ENCODE results near the gene EVL.

The EVL gene

DNA sequence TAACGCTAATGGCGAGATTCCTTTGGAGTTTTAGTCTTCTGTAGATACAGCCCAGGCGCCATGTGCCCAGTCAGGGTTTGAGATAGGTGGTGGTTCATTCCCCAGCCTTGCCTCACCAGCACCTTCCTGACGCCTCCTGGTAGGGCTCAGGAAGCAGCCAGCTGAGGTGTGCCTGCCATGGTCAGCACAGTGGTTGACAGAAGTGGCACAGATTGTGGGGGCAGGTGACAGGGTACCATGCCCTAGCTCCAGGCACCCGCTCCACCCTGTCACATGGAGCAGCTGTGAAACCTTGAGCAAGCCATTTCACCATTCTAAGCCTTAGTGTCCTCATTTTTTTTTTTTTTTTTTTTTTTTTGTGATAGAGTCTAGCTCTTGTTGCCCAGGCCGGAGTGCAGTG is 45.6 kb downstream of the EVL start:
- DNase-seq (ENCODE audit: low spot score), result no peak

DNA sequence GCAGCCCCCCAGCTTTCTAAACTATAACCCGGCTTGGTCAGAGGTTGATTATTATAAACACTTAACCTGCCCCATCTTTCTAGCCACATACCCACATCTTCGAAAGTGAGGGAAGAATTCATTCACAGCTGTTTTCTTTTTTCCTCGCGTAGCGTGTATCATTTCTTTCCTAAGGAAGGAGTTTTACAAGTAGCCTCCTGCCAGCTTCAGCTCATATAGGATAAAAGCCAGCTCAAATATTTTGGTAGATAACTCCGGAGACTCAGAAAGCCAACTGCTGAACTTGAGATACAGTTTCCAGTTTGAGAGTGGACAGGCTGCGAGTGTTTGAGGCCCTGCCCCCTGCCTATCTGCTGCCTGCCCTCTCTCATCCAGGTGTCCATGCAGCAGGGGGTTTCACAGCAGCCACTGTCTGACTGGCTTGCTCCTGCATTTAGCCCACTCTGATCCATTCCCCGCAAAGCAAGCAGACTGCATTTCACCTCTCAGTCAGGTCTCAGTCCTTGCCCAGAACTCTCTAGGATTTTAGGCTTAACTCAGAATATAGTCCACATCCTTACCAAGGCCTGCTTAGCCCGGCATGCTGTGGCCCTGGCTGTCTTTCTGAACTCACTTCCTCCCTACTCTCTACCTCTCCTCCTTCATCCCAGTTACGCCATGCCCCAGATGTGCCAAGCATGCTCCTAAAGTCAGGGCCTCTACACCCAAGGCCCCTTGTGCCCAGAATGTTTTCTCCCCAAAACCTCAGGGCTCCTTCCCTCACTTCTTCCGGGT is 46.9 kb downstream of the EVL start:
- DNase-seq (ENCODE audit: low spot score), result no peak

DNA sequence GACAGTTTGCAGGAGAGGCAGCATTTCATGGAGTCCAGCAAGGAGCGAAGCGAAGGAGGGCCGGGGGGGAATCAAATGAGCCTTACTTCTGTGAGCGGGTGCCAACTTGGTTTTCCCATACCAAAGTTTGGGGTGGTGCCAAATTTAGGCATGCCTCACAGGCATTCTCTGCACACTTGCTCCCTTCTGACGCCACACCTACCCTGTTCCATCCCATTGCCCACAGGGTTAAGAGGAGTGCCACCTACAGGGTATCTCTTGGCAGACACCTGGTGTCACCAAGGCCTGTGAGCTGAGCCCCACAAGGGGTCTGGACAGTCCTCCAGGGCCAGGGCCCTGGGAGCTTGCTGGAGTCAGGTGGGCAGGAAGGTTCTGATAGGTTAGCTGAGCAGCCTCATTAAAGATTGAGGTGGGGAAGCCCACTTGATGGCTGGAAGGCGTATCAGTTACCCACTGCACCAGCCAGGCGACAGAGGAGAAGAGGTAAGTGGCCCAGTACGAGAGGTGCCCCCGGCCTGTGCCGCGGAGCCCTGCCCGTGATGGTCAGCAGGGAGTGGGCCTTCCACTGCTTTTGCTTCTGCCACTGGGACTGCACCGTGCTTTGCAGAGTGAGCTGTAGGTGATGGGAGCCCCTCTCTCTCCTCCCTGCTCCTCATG is 49.0 kb downstream of the EVL start:
- DNase-seq (ENCODE audit: low spot score), result no peak

DNA sequence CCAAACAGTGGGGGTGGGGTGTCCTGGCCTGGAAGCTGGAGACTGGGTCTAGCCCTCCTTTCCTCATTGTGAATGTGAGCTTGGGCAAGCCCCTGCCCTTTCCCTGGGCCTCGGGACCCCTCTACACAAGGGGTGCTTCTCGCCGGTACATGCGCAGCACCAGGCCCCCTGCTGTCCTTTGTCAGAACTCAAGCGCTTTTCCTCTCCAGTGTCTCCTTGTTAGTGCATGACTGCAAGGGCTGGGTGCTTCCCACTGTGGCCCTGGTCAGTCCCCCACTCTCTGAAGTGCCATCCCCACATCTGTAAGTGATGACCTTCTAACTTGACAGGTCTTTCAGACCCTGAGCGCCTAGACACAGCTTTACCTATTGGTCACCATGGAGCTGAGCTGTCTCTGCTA is 50.0 kb downstream of the EVL start:
- no peak for DNase-seq (ENCODE audit: low spot score)

DNA sequence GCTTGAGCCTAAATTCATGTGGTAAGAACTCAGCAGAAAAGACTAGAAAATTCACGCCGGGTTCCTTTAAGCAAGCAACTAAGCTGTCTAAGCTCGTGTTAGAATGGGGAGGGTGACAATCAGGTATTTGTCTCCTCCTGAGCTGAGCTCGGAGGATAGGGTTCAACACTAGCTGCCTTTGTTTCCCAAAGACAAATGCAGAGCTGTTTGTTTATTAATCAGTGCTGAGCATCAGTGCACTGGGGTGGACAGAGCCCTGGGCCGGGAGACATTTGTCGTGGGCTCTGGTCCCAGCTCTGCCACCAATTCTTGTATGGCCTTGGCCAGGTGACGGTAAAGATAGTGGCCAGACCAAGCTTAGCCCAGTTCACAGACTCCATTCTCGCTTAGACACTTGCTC is 50.5 kb downstream of the EVL start:
- DNase-seq (ENCODE audit: low spot score), result no peak

DNA sequence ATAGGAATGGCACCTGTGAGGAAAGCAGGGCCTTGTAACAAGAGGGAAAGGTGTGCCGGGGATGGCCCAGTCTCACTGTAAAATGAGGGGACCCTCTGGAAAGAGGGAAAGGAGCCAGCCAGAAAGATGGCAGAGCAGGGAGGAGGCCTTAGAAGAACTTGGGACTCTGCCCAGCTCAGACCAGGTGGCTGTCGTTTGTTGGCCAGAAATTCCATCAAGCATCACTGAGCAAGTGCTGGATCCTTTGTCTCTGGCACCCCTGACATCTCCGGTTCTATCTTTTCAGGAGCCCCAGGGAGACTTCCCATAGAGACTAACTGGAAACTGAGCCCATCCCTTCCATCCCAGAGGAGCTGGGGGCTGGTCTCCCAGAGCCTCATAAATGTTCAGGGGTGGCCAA is 50.9 kb downstream of the EVL start:
- no peak for DNase-seq (ENCODE audit: low spot score)

DNA sequence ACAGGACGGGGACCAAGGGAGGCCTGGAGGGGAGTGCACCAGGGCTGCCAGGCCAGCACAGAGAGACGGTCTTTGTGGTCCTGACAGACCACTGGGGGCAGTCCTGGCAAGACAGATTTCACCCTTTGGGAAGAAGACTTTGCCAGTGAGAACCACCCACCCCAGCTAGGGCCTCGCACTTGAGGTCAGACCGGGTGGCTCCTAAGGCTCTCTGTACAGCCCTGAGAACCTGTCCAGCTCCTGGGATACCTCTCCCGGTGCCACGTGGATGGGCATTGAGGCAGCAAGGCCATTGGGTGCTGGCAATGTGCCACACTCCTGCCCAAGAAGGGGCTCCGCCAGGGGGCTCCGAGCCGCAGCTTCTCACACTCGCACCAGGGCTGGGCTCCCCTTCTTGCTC is 51.8 kb downstream of the EVL start:
- no peak for DNase-seq (ENCODE audit: low spot score)

DNA sequence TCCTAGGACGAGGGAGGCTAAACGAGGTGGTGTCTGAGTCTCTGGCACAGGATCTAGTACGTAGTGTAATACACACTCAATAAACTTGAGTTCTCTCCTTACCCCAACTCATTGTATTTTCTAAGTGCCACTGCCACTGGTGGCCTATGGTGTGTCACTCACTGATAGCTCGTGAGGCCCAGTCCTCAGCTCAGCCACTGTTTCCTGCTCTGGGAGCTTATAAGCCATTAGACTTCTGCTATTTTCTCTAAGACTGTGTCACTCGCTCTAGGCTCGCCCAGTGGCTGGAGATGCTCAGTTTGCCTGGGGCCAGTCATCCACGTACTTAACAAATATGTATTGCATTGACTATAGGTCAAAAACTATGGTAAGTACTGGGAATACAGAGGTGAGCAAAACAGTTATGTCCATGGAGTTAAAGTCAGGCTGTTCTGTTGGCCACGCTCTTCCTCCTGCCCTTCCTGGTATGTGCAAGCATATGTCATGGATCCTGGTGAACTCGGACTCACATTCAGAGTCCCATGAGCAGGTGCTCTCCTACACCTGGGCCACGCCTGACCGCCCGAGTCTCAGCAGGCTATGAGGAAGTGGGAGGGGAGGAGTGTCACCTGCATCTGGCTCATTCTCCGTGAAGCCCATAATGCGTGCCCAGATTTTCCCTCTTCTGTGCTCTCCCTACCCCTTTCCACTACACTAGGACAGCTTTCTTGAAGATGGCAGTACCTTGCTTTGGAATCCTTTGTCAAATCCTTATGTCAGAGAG is 52.6 kb downstream of the EVL start:
- no peak for DNase-seq (ENCODE audit: low spot score)

DNA sequence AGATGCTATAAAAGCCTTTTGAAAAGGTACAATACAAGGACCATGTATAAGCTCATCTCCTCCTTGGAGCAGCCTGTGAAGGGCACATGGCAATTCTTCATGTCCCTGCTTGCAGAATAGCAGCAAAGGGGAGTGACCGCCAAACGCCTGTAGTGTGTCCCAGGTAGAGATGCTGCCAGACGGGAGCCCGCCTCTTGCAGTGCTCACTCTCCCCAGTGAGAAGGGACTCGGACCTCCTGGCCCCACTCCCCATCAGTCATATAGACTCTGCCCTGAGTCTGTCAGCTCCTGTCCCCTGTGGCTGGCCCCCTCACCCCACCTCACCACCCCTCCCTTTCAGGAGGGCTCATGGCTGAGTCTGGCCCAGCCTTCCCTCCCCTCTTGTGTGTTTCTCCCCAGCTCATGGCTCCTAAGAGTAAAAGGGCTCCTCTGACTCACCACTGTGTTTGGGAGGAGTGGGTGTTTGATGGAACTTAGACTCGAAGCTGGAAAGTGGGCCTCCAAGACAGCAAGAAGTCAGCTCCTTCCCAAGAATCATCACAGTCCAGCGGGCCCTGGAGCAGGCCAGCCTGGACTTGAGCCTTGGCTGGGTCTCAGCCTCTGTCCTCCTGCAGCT is 53.3 kb downstream of the EVL start:
- DNase-seq (ENCODE audit: low spot score), result no peak

DNA sequence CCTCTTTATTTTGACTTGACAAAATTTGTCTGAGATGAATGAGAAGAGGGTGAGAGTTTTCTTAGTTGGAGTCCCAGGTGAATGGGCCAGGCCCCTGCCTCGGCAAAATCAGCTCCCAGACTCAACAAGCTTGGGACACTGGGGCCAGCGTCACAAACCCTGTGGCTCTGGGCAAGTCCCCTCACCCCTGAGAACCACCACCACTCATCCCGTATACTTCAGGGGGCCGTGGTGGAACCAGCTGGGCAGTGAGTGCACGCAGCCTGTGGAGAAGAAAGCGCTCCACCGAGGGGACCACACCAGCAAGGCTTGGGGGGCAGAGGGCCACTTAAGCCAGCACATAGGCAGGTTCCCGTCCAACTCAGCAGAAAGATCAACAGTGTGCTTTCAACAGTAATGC is 54.0 kb downstream of the EVL start:
- no peak for DNase-seq (ENCODE audit: low spot score)

DNA sequence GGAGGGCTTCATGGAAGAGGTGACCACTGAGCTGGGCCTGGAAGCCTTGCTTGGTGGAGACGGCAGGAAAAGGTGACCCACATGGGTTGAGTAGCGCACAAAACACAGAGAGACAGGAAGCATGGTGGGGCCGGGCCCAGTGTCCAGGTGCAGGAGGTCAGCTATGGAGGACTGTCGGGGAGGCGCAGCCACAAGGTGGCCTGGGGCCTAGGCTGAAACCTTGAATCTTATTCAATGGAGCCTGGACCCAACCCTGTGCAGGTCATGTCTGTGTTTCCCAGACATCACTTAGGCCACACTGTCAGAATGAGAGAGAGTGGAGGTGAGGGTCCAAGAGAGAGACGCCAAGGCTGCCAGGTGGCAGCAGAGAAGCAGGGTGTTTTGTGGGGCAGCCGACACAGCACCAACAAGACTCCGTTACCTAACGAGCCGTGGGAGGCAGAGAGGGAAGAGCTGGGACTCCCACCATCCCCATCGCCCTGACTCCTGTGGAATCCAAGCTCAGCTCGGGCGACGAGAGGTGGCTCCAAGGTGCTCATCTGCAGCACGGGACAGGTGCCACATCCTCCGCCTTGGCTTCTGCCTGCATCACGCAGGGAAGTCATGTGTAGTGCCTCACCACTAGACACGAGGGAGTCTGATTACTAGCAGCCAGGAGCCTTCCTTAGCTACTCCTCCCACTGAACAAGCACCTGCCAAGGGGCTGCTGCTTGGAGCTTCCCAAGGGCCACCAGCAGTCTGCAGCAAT is 55.5 kb downstream of the EVL start:
- DNase-seq (ENCODE audit: low spot score), result no peak

DNA sequence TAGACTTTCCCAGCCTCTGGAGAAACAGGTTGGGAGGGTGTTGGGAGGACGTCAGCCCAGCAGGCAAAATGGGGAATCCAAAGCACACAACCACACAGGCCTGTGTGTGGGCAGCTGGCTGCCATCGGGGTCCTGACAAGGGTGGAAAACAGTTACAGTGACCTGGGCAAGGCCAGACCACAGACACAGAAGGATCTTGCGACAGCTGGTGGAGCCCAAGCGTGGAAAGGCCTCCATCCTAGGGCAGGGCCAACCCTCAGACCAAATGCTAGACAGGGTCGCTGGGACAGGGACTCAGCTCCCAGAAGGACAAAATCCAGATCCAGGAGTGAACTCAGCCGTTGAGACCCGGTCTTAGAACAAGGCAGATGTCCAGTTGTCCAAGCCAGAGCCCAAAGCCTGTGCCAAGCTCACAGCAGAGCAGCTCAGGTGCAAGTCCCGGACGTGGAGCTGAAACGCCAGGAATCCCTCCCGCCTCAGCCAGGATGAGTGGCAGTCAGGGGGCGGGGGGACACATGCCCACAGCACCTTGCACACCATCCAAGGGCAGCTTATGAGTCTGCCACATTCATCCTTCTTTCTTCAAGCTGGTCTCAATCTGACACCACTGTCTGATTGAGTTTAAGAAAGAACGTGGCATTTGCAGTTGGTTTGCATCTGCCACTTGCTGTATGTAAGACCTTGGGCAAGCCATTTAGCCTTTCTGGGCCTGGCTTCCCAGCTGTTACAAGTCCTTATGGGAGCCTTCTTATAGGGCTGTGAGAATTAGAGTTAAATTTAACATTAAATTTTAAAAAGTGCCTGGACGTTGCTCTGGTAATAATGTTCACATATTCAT is 56.6 kb downstream of the EVL start:
- no peak for DNase-seq (ENCODE audit: low spot score)

DNA sequence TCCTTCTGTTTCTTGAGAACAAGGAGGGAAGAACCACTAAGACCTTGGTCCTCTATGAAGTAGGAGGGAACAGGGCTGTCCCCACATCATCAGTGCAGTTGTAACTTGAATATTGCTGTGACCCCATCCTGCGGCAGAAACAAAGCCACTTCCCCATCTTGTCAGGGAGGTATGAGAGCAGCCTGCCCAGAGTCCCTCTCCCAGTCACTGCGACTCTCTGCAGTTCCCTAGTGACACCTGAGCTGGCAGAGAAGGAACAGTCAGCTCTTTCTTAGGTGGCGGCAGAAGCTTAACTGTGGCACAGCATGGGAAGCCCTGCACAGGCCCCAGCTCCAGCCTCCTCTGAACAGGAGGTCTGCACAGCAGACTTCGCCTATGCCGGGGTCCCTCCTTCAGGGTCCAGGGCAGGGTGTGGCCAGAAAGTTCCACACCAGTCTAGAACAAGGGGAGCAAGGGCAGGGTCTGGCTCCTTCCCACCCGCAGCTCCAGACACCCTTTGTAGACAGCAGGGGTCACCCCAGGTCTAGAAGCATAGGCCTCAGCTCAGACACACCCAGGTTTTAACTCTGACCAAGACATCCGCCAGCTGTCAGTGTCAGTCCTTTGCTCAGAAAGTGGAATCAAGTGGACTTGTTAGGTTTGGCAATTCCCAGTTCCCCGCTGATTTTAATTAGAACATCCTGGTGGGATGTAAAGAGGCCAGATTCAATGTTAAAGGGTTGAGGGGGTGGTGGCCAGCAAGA is 57.4 kb downstream of the EVL start:
- no peak for DNase-seq (ENCODE audit: low spot score)

DNA sequence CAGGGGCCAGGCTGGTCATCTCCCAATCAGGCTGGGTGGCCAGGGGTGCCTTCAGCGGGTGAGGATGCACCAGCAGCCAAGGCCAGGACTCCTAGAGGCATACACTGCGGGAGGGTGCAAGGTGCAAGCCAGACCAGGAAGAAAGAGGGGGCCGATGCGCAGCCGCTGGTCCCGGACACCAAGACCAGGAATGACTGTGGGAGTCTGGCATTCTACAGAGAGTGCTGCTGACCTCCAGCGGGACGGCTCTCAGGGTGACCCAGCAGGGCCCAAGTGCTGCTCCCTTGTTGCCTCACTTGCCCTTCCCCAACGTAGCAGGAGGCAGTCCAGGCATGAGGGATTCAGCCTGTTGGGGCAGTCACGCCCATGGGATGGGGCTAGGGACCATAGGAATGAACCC is 58.4 kb downstream of the EVL start:
- no peak for DNase-seq (ENCODE audit: low spot score)

DNA sequence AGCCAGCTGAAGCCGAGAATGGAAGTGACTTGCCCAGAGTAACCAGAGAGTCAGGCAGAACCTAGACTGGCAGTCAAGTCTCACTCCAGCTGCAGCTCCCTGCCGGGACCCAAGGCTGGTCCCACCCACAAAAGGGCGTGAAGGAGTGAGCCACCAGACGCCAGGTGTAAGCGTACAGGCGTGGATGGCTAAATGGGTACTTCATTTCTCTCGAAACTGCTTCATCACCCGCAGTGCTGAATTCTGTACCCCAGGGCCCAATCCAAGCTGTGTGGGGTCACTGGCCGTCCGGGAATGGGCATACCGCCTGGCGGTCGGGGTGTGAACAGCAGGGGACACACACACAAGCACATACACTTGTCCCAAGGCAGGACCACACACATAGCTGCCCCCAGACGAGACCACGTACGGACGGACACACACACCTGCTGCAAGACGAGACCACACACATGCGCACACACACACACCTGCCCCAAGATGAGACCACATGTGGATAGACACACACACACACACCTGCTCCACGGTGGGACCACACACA is 59.4 kb downstream of the EVL start:
- no peak for DNase-seq (ENCODE audit: low spot score)

DNA sequence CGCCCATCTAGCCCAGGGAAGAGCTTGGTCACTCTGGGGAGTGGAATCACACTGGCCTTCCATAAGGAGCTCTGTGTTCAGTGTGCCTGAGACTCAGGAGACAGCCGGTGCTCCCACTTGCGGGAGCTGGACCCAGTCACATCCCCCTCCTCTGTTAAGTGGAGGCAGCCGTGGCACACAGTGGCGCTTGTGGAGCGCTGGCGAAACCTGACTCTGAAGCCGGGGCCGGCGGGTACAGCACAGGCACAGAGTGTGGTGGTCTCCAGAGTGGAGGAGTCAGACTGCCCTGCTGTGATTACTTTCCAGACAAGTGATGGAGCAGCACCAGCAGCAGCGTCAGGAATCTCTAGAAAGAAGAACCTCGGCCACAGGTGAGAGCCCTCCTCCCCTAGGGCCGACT is 61.2 kb downstream of the EVL start:
- no peak for DNase-seq (ENCODE audit: low spot score)

DNA sequence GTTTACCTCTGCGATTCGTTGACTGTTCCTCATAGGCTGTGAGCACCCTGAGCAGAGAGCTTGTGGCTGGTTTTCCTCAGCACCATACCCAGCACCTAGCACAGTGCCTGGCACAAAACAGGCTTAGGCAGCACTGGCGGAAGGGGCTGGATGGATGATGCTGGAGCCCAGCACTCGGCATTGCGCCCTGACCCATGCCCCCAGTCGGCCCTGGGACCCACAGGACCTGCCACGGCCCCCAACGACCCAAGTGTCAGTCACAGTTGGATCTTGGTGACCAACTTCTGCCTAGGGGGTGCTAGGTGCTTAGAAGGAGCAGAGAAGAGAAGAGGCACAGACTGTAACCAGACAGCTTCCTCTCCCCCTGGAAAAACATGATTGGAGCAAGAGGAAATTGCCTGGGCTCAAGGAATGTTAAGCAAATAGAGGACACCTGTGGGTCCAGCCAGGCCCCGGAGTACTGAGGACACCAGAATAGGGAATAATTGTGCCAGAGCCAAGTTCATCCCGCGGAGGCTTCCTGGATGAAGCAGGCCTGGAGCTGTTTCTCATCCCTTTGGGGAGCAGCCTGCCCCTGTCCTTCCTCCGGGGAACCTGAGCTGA is 62.7 kb downstream of the EVL start:
- no peak for DNase-seq (ENCODE audit: low spot score)

DNA sequence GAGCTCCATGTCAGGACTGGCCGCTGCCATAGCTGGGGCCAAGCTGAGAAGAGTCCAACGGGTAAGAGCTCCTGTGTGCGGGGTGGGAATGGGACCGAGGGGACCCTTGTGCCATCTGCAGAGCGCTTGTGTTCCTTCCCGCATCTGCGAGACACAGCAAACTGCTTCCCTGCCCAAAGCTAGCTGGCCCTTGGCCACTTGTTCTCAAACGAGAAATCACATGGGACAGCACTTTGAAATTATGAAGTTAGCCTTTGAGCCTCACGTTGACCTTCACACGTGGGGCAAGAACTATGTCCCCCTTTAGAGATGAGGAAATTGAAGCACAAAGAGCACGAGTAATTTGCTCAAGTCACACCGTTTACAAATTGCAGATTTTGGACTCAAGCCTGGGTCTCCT is 63.5 kb downstream of the EVL start:
- DNase-seq (ENCODE audit: low spot score), result no peak

DNA sequence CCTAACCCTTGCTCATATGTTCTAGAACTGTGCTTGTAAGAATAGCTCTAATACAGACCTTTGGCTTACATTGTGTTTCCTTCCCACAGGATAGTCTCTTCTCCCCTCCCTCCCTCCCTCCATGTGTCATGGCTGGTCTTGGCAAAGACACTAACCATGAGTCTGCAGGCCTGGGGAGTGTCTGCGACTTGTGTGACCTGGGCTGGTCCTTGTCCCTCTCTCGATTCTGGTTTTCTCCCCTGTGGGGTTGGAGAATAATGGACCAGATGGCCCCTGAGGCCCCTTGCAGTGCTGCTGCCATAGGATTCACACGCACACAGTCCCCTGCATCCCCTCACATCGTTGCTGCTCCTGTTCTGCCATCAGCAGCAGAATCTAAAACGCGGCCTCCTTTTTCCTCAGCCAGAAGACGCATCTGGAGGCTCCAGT is 64.0 kb downstream of the EVL start:
- no peak for DNase-seq (ENCODE audit: low spot score)

DNA sequence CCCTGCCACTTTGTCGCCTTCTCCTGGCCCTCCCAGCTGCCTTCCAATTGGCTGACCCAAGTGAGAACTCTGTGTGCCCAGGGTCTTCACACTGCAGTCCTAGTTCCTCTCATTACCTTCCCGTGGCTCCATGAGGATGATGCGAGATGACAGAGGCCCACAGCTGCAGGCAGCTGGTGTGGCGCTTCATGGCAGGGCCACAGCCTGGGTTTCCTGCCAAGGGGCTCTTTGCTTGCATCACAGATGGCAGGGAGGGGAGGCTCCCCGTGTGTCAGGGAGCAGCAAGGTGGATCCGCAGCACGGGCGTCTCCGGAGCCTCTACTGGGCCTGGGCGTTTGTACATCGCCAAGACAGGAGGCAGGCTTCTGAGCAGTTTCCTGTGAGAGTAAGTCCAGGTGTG is 65.3 kb downstream of the EVL start:
- no peak for DNase-seq (ENCODE audit: low spot score)

All from hematopoietic multipotent progenitor cell treated with erythropoietin and hydrocortisone succinate and interleukin-3 and kit ligand, for 15 days (in vitro differentiated cells).